Activated naive CD8-positive, alpha-beta T cell treated with anti-CD3 and anti-CD28 coated beads for 36 hours (primary cell): ENCODE measurements around the gene ZNF385B. TPM values are rescaled to one million over a fixed set of nuclear protein-coding genes. Genes with fewer than 3 reads are reported as not detected.

Experiments used
- DNase-seq: peaks from one replicate; pipeline ENCODE4 v3.0.0; 2021
- H3K27ac Mint-ChIP-seq: one replicate; pipeline ENCODE4 v1.8.0; 2022; ENCODE audit warnings: mild to moderate bottlenecking, moderate library complexity, mixed read lengths
- H3K27me3 Mint-ChIP-seq: one replicate; pipeline ENCODE4 v1.8.0; 2022; ENCODE audit warnings: mild to moderate bottlenecking, mixed read lengths
- H3K36me3 Mint-ChIP-seq: one replicate; pipeline ENCODE4 v1.8.0; 2021; ENCODE audit warnings: mild to moderate bottlenecking, mixed read lengths
- H3K4me1 Mint-ChIP-seq: one replicate; pipeline ENCODE4 v1.8.0; 2021; ENCODE audit warnings: mixed read lengths
- H3K4me3 Mint-ChIP-seq: one replicate; pipeline ENCODE4 v1.8.0; 2022; ENCODE audit warnings: mild to moderate bottlenecking, moderate library complexity, mixed read lengths
- H3K9me3 Mint-ChIP-seq: one replicate; pipeline ENCODE4 v1.8.0; 2022; ENCODE audit warnings: mixed read lengths
- total RNA-seq, 2 experiments: library from RNA; stranded (reverse); gene quantifications; one replicate each; pipeline ENCODE4 v1.2.3, GENCODE V29; 2021

The ZNF385B gene
- total RNA-seq, 2 experiments from 2014 or later = not detected

GRCh38 chr2:179574061-179574519 is 287.3 kb downstream of the ZNF385B start:
- no peak overlapping the region for H3K4me3 Mint-ChIP-seq
- H3K4me1 Mint-ChIP-seq = no peaks in the 10 kb centered on the region
- DNase-seq = no peak
- H3K27me3 Mint-ChIP-seq = no peaks in the 10 kb centered on the region
- no peaks in the 10 kb centered on the region for H3K9me3 Mint-ChIP-seq
- H3K27ac Mint-ChIP-seq = no peak overlapping the region
- H3K36me3 Mint-ChIP-seq = no peaks in the 10 kb centered on the region

GRCh38 chr2:179572544-179572943 is 288.9 kb downstream of the ZNF385B start:
- no peaks in the 10 kb centered on the region for H3K4me1 Mint-ChIP-seq
- H3K27me3 Mint-ChIP-seq = peaks cover 3% of the 10 kb centered on the region
- DNase-seq = no peak
- H3K27ac Mint-ChIP-seq = no peak overlapping the region
- no peaks in the 10 kb centered on the region for H3K36me3 Mint-ChIP-seq
- H3K9me3 Mint-ChIP-seq = no peaks in the 10 kb centered on the region
- no peak overlapping the region for H3K4me3 Mint-ChIP-seq

DNA sequence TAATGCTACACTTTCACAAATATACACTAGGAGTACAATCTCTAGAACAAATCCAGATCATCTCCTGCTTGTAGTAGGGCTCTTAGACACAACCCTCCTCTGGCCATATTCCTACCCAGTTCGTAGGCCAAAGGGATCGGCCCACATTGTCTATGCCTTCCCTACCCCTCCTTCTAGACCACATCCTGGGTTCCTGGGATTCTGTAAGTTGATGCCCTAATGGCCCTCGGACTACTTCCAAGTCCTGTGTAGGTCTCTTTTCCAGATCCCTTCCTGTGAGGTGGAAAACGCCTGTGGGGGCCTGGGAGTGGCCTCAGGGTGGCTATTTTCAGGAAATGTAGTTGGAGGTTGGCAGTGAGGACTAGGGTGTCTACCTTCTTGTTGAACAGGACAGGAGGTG is 289.7 kb downstream of the ZNF385B start:
- Mint-ChIP-seq H3K4me3 (no peak overlapping the region), H3K27me3 (peaks cover 3% of the 10 kb centered on the region), H3K36me3 (no peaks in the 10 kb centered on the region), H3K4me1 (no peaks in the 10 kb centered on the region), H3K27ac (no peak overlapping the region), H3K9me3 (no peaks in the 10 kb centered on the region)
- DNase-seq = no peak

- H3K9me3 Mint-ChIP-seq = no peaks in the 10 kb centered on the region
- H3K4me1 Mint-ChIP-seq = no peaks in the 10 kb centered on the region
- H3K4me3 Mint-ChIP-seq = no peak overlapping the region
- H3K27me3 Mint-ChIP-seq = peaks cover 3% of the 10 kb centered on the region
- H3K27ac Mint-ChIP-seq = no peak overlapping the region
- H3K36me3 Mint-ChIP-seq = no peaks in the 10 kb centered on the region
- DNase-seq = no peak
Observed at GRCh38 chr2:179571252-179571651, 290.2 kb downstream of the ZNF385B start.

GRCh38 chr2:179569831-179570233 is 291.6 kb downstream of the ZNF385B start:
- no peak for DNase-seq
- no peaks in the 10 kb centered on the region for H3K4me1 Mint-ChIP-seq
- H3K36me3 Mint-ChIP-seq = no peaks in the 10 kb centered on the region
- peaks cover 3% of the 10 kb centered on the region for H3K27me3 Mint-ChIP-seq
- no peak overlapping the region for H3K4me3 Mint-ChIP-seq
- no peak overlapping the region for H3K27ac Mint-ChIP-seq
- no peaks in the 10 kb centered on the region for H3K9me3 Mint-ChIP-seq

- no peaks in the 10 kb centered on the region for H3K4me1 Mint-ChIP-seq
- H3K27me3 Mint-ChIP-seq = peaks cover 3% of the 10 kb centered on the region
- H3K9me3 Mint-ChIP-seq = no peaks in the 10 kb centered on the region
- DNase-seq = no peak
- no peak overlapping the region for H3K27ac Mint-ChIP-seq
- H3K36me3 Mint-ChIP-seq = no peaks in the 10 kb centered on the region
- no peak overlapping the region for H3K4me3 Mint-ChIP-seq
Observed at GRCh38 chr2:179565807-179566206, 295.6 kb downstream of the ZNF385B start.

GRCh38 chr2:179562330-179562885 is 299.0 kb downstream of the ZNF385B start:
- no peaks in the 10 kb centered on the region for H3K27me3 Mint-ChIP-seq
- H3K4me3 Mint-ChIP-seq = no peak overlapping the region
- no peaks in the 10 kb centered on the region for H3K4me1 Mint-ChIP-seq
- H3K27ac Mint-ChIP-seq = no peak overlapping the region
- H3K9me3 Mint-ChIP-seq = no peaks in the 10 kb centered on the region
- DNase-seq = no peak
- no peaks in the 10 kb centered on the region for H3K36me3 Mint-ChIP-seq

DNA sequence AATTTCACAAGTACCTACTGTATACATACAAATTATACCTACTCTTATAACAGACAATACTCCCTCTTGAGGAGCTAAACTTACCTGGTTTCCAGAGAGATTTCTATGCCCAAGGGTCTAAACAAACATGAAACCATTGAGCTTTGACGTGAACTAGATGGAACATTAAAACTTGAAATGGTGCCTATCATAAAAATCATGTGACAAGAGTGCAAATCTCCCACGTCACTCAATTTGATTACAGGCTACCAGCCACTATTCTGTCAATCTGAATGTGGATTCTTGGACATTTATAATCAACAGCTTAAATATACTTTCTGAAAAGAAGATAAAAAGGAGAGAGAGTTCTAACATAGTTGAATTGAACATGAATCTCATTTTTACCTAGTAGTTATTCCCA is 299.7 kb downstream of the ZNF385B start:
- H3K36me3 Mint-ChIP-seq = no peaks in the 10 kb centered on the region
- no peak overlapping the region for H3K4me3 Mint-ChIP-seq
- H3K9me3 Mint-ChIP-seq = no peaks in the 10 kb centered on the region
- H3K27ac Mint-ChIP-seq = no peak overlapping the region
- DNase-seq = no peak
- no peaks in the 10 kb centered on the region for H3K4me1 Mint-ChIP-seq
- H3K27me3 Mint-ChIP-seq = no peaks in the 10 kb centered on the region

- Mint-ChIP-seq H3K27ac (no peak overlapping the region), H3K9me3 (no peaks in the 10 kb centered on the region), H3K4me1 (no peaks in the 10 kb centered on the region), H3K36me3 (no peaks in the 10 kb centered on the region), H3K4me3 (no peak overlapping the region), H3K27me3 (no peaks in the 10 kb centered on the region)
- no peak for DNase-seq
Observed at GRCh38 chr2:179560257-179560735, 301.1 kb downstream of the ZNF385B start.

DNA sequence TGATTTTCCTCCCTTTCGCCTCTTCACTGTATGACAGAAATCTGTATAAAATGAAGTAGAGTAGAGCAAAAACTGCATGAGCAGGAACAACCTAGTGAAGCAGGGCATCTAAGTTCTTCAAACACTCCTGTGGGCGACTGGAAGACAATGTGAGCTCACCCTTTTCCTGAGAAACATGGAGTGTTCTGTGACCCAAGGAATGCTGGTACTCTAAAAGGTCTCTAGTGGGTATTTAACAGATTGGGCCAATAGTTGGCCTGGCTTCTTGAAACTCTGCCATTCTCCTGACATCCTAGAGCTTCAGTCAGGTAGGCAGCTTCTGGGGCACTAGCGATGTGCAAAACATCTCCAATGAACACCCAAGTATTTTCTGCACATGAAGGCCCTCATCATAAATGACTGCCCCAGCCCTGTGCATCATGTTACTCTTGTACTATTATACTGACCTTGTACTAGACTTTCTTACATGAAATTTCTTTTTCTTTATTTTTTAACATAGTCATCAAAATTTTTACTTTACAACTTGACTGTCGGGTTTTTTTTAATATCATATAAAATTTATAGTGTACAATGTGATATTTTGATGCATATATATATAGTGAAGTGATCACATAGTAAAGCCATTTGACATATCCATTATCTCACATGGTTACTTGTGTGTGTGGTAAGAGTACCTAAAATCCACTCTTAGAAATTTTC is 302.2 kb downstream of the ZNF385B start:
- DNase-seq = no peak
- Mint-ChIP-seq H3K27ac (no peak overlapping the region), H3K9me3 (peaks cover 2% of the 10 kb centered on the region), H3K36me3 (no peaks in the 10 kb centered on the region), H3K4me1 (no peaks in the 10 kb centered on the region), H3K4me3 (no peak overlapping the region), H3K27me3 (no peaks in the 10 kb centered on the region)

DNA sequence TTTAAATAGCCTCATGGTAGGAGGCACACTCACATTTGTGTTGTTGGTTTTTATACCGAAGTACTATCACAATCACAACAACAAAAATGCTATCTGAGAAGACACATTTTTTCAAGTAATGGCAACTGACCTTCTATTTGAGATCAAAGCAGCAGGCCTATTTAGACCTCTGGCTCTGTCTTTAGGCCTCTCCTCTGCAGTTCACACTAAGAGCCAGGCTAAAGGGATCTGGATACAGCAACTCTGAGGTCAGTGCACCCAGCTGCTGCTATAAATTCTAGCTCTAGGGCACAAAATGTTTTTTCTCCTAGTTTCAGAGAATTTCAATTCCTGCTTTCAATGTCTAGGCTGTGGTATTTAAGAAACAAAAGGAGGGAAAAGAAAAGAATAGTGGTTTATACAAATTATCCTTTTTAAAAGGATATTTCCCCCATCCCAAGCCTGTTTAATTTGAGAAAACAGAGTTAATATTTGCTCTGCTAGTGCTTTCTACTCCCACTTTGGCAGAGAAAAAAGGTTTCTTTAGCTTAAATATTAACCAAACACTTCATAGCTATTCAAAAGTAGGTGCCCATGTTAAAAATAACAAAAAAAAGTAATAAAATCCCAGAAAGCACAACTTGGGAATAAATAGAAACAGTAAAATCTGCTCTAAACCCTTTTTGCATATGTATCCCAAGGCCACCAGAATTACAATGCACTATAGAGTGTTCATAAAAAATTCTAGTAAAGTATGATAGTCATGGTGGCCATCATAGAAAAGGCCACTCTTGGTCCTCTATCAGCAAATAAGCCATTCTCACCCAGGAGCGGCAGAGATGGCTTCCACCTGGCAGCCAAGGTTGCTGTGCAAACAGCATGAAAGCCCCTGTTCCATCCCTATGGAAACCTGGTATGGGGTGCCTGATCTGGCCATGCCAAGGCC is 303.1 kb downstream of the ZNF385B start:
- DNase-seq = no peak
- H3K36me3 Mint-ChIP-seq = no peaks in the 10 kb centered on the region
- peaks cover 5% of the 10 kb centered on the region for H3K9me3 Mint-ChIP-seq
- no peaks in the 10 kb centered on the region for H3K4me1 Mint-ChIP-seq
- H3K4me3 Mint-ChIP-seq = no peak overlapping the region
- no peaks in the 10 kb centered on the region for H3K27me3 Mint-ChIP-seq
- H3K27ac Mint-ChIP-seq = no peak overlapping the region

- Mint-ChIP-seq H3K36me3 (no peaks in the 10 kb centered on the region), H3K9me3 (peaks cover 5% of the 10 kb centered on the region), H3K4me3 (no peak overlapping the region), H3K27me3 (peaks cover 3% of the 10 kb centered on the region), H3K27ac (no peak overlapping the region), H3K4me1 (no peaks in the 10 kb centered on the region)
- DNase-seq = no peak
Observed at GRCh38 chr2:179556425-179556824, 305.0 kb downstream of the ZNF385B start.

GRCh38 chr2:179555691-179556283 is 305.6 kb downstream of the ZNF385B start:
- Mint-ChIP-seq H3K27ac (no peak overlapping the region), H3K9me3 (peaks cover 5% of the 10 kb centered on the region), H3K4me1 (no peaks in the 10 kb centered on the region), H3K36me3 (no peaks in the 10 kb centered on the region), H3K27me3 (peaks cover 3% of the 10 kb centered on the region), H3K4me3 (no peak overlapping the region)
- no peak for DNase-seq

DNA sequence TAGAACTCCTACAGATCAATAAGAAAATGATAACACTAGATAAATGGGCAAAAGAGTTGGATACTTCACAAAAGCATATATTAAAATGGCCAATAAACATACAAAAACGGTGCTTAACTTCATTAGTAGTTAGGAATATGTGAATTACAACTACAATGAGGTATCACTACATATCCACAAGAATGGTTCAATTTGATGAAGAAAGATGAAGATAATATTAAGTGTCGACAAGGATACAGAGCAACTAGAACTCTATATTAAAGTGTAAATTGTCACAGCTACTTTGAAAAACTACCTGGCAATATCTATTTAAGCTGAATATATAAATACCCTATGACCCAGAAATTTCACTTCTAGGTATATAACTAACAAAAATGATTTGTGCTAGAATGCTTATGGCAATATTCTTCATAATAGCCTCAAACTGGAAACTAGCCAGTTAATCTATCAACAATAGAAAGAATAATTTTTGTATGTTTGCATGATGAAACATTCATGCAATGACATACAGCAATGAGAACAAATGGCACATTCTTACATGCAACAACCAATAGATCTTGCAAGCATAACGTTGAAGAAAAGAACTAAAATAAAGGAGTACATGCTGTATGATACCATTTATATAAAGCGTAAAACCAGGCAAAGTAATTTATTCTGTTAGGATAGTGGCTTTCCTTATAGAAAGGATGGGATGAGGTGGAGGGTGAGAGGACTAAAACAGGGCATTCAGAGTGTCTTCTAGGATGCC is 306.6 kb downstream of the ZNF385B start:
- Mint-ChIP-seq H3K27ac (no peak overlapping the region), H3K4me3 (no peak overlapping the region), H3K27me3 (peaks cover 3% of the 10 kb centered on the region), H3K36me3 (no peaks in the 10 kb centered on the region), H3K4me1 (no peaks in the 10 kb centered on the region), H3K9me3 (peaks cover 5% of the 10 kb centered on the region)
- no peak for DNase-seq
